K562 (cell line): ENCODE data around the gene GCDH. TPM values are rescaled to one million over a fixed set of nuclear protein-coding genes. Genes with fewer than 3 reads are reported as not detected.

Experiments used
- C11orf30 ChIP-seq: fragments of 450-650 bp; IDR thresholded peaks from 2 replicates; pipeline ENCODE4 v1.6.1; 2016; ENCODE audit warnings: low read depth, mild to moderate bottlenecking
- CHCHD3 ChIP-seq: fragments of 250-450 bp; sonication (Bioruptor Pico); IDR thresholded peaks from 2 replicates; pipeline ENCODE4 v2.1.2; 2022; ENCODE audit warnings: mild to moderate bottlenecking
- E2F5 ChIP-seq: sonication (generic); formaldehyde crosslinking; IDR thresholded peaks from 2 replicates; pipeline ENCODE4 v1.8.0; 2022; ENCODE audit warnings: mild to moderate bottlenecking, missing genetic modification reagents
- ETV5 ChIP-seq: sonication (generic); formaldehyde crosslinking; IDR thresholded peaks from 2 replicates; pipeline ENCODE4 v1.4.0; 2020; ENCODE audit warnings: low read depth, mild to moderate bottlenecking, missing genetic modification reagents
- HDAC6 ChIP-seq: IDR thresholded peaks from 2 replicates; pipeline ENCODE4 v1.6.1; 2012; ENCODE audit warnings: low read depth, mild to moderate bottlenecking, control low read depth, inconsistent platforms, low read length, moderate library complexity
- HNRNPUL1 ChIP-seq: fragments of 200-400 bp; formaldehyde crosslinking; IDR thresholded peaks from 2 replicates; pipeline ENCODE4 v1.6.1; 2017; ENCODE audit warnings: low read length
- IFI16 ChIP-seq: fragments of 250-450 bp; sonication (Bioruptor Pico); IDR thresholded peaks from 2 replicates; pipeline ENCODE4 v2.1.2; 2022; ENCODE audit warnings: mild to moderate bottlenecking, inconsistent platforms
- JUN ChIP-seq, 2 experiments: sonication (generic) in 1 of 2; formaldehyde crosslinking in 1 of 2; IDR thresholded peaks; 2 replicates each; pipeline versions ENCODE4 v1.6.1 to v1.8.0; 2012 to 2022; ENCODE audit warnings: borderline replicate concordance in 2 of 2, mild to moderate bottlenecking in 2 of 2, improper control_type of control experiment in 1 of 2, low read depth in 1 of 2, low read length in 1 of 2, missing genetic modification reagents in 1 of 2
- KDM5B ChIP-seq: fragments of 200-600 bp; sonication (generic); IDR thresholded peaks from 2 replicates; pipeline ENCODE4 v1.6.1; 2012; ENCODE audit warnings: low read depth, mild to moderate bottlenecking, moderate library complexity, low read length, control low read depth, inconsistent platforms; ENCODE audit not compliant: insufficient replicate concordance
- MTA1 ChIP-seq: fragments of 450-650 bp; IDR thresholded peaks from 2 replicates; pipeline ENCODE4 v1.6.1; 2017; ENCODE audit warnings: borderline replicate concordance
- MXI1 ChIP-seq: IDR thresholded peaks from 2 replicates; pipeline ENCODE4 v1.6.1; 2011; ENCODE audit warnings: low read depth, mild to moderate bottlenecking, improper control_type of control experiment, low read length
- NFIC ChIP-seq: fragments of 450-650 bp; IDR thresholded peaks from 2 replicates; pipeline ENCODE4 v1.6.1; 2017; ENCODE audit warnings: mild to moderate bottlenecking, inconsistent platforms
- NR0B1 ChIP-seq: fragments of 450-650 bp; IDR thresholded peaks from one replicate; pipeline ENCODE4 v1.6.1; 2018; ENCODE audit warnings: mild to moderate bottlenecking, moderate library complexity; ENCODE audit not compliant: partially characterized antibody
- RBM25 ChIP-seq: fragments of 200-400 bp; formaldehyde crosslinking; IDR thresholded peaks from 2 replicates; pipeline ENCODE4 v1.6.1; 2018; ENCODE audit warnings: low read length, low read depth, moderate library complexity; ENCODE audit not compliant: severe bottlenecking
- SIRT6 ChIP-seq: IDR thresholded peaks from one replicate; pipeline ENCODE4 v1.6.1; 2012; ENCODE audit warnings: low read depth, mild to moderate bottlenecking, control low read depth, inconsistent platforms, low read length, moderate library complexity
- SOX6 ChIP-seq: fragments of 450-650 bp; IDR thresholded peaks from 2 replicates; pipeline ENCODE4 v1.6.1; 2014; ENCODE audit warnings: mild to moderate bottlenecking
- ZNF124 ChIP-seq: sonication (generic); formaldehyde crosslinking; IDR thresholded peaks from 2 replicates; pipeline ENCODE4 v1.8.1; 2022; ENCODE audit warnings: missing genetic modification reagents
- ZNF175 ChIP-seq: fragments of 200-800 bp; sonication (Bioruptor generic); IDR thresholded peaks from 2 replicates; pipeline ENCODE4 v1.6.1; 2016; ENCODE audit warnings: low read depth, mild to moderate bottlenecking, missing genetic modification characterization, missing compliant biosample characterization
- ZNF347 ChIP-seq: fragments of 450-650 bp; formaldehyde crosslinking; IDR thresholded peaks from 2 replicates; pipeline ENCODE4 v1.4.0; 2020; ENCODE audit warnings: low read depth, mild to moderate bottlenecking, moderate library complexity
- ZNF740 ChIP-seq, 3 experiments: fragments of 200-800 bp in 1 of 3; sonication (Bioruptor generic) in 1 of 3; sonication (generic) in 1 of 3; formaldehyde crosslinking in 1 of 3; IDR thresholded peaks; 2 replicates each; pipeline versions ENCODE4 v1.6.1 to v1.8.0; 2016 to 2022; ENCODE audit warnings: mild to moderate bottlenecking in 2 of 3, missing compliant biosample characterization in 2 of 3, missing genetic modification characterization in 2 of 3, missing genetic modification reagents in 1 of 3
- polyA plus RNA-seq, 8 experiments: library from polyadenylated mRNA; depleted of rRNA in 4 of 8; stranded (reverse) in 5 of 8; unstranded in 3 of 8; fragments of >200 nt; fragmentation: Nextera tagmentation in 2 of 8; fragmentation: Illumina TruSeq in 1 of 8; extraction: Ambion mirVana in 2 of 8; extraction: Trizol in 1 of 8; gene quantifications; 2 replicates each; pipeline versions ENCODE4 v1.2.1 to v1.2.3, GENCODE V29; 2011 to 2014; ENCODE audit warnings: inconsistent platforms in 1 of 8, missing spikeins in 1 of 8
- total RNA-seq, 7 experiments: library from RNA; depleted of rRNA in 6 of 7; stranded (reverse); fragments of >200 nt in 6 of 7; fragmentation: Illumina TruSeq in 2 of 7; extraction: Trizol in 2 of 7; gene quantifications; 2 replicates each; pipeline versions ENCODE4 v1.2.1 to v1.2.3, GENCODE V29; 2011 to 2021; ENCODE audit warnings: low replicate concordance in 1 of 7
- TF ChIP-seq, protein P1 (sequence below): IDR thresholded peaks from 2 replicates; pipeline ENCODE4 v1.6.1; 2014; ENCODE audit warnings: antibody characterized with exemption
- TF ChIP-seq, protein P2 (sequence below): sonication (generic); formaldehyde crosslinking; IDR thresholded peaks from 2 replicates; pipeline ENCODE4 v1.9.0; 2022; ENCODE audit warnings: mild to moderate bottlenecking, missing genetic modification reagents

GCDH gene
- total and polyA plus RNA-seq, 9 of the 15 experiments (the other 6 are each of a cell fraction or from before 2014, with no cell fraction given): 2.9 to 50.8 (median 19.1) TPM

DNA sequence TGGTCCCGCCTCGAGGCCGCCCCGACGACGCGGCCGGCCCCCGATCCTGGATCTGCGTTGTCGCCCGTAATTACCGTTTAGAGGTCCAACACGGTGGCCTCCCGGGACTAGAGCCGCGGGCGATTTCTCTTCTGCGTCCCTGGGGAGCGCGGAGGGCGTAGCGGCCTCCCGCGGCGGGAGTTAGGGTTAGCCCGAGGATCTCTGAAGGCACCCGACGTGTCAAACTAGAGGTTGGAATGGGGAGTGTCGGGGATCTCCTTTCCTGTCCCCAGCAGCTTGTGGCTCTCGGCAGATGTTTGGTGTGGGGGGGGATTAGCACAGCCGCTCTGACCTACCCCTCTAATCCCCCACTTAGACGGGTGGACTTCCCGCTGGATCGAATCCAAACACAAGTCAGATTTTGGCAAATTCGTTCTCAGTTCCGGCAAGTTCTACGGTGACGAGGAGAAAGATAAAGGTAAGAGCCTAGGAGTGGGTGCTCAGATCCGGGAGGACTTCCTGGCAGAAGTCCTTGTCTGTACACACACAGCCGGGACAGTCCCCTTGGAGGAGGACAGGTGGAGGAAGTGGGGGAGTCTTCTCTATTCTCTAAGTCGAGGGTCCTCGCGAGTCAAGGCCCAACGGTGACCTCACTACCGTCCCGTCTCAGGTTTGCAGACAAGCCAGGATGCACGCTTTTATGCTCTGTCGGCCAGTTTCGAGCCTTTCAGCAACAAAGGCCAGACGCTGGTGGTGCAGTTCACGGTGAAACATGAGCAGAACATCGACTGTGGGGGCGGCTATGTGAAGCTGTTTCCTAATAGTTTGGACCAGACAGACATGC lies 48.0 kb downstream of the GCDH start (continued):
- TF ChIP-seq ZNF347 (CRISPR knock-in tag) (no peak), ZNF124 (CRISPR knock-in tag) (no peak), ETV5 (CRISPR knock-in tag) (no peak), C11orf30 (no peak), JUN (IDR thresholded peaks at IDR 0.05; ENCODE audit: borderline replicate concordance, low read depth, low read length) (peak; percentile 4; the same call in 1 of the 2 replicates), JUN (CRISPR knock-in tag; IDR thresholded peaks at IDR 0.05; ENCODE audit: borderline replicate concordance) (no peak), ZNF740 (CRISPR knock-in tag; IDR thresholded peaks at IDR 0.05) (peak; percentile 87), ZNF740 (tag; IDR thresholded peaks at IDR 0.05) (peak in 1 of 2 experiments; percentile 67; a peak in 2 of 4 replicates), KDM5B (peak; percentile 19), SIRT6 (peak; percentile 60), HNRNPUL1 (no peak), CHCHD3 (no peak), HDAC6 (no peak), MXI1 (no peak), ZNF175 (CRISPR knock-in tag) (no peak), NR0B1 (no peak), RBM25 (no peak), E2F5 (0 out of 2 replicates have a peak, but pooled peaks have one; percentile 54), SOX6 (no peak), NFIC (no peak; the same call in 1 of the 2 replicates), IFI16 (CRISPR knock-in tag) (no peak), MTA1 (no peak)
- TF ChIP-seq, protein P1, sequence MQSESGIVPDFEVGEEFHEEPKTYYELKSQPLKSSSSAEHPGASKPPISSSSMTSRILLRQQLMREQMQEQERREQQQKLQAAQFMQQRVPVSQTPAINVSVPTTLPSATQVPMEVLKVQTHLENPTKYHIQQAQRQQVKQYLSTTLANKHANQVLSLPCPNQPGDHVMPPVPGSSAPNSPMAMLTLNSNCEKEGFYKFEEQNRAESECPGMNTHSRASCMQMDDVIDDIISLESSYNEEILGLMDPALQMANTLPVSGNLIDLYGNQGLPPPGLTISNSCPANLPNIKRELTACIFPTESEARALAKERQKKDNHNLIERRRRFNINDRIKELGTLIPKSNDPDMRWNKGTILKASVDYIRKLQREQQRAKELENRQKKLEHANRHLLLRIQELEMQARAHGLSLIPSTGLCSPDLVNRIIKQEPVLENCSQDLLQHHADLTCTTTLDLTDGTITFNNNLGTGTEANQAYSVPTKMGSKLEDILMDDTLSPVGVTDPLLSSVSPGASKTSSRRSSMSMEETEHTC: no peak
- TF ChIP-seq, protein P2, sequence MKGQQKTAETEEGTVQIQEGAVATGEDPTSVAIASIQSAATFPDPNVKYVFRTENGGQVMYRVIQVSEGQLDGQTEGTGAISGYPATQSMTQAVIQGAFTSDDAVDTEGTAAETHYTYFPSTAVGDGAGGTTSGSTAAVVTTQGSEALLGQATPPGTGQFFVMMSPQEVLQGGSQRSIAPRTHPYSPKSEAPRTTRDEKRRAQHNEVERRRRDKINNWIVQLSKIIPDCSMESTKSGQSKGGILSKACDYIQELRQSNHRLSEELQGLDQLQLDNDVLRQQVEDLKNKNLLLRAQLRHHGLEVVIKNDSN (CRISPR knock-in tag): 0 out of 2 replicates have a peak, but pooled peaks have one; percentile 12
